Hepatocyte (in vitro differentiated cells): Measurements from ENCODE around the gene SERPINA6. TPM values are rescaled to one million over a fixed set of nuclear protein-coding genes. Genes with fewer than 3 reads are reported as not detected.
"Not testable (repeated sequence)": the region's sequence is repeated elsewhere in the genome, so short reads cannot be mapped to it uniquely, and the experiment has no call there.

Source experiments
- DNase-seq: peaks from one replicate; pipeline ENCODE4 v3.0.0-alpha.2; 2016; ENCODE audit warnings: low spot score
- H2AFZ ChIP-seq: fragments of 200-600 bp; sonication (generic); 2 replicates; pipeline ENCODE4 v1.6.0; 2016; ENCODE audit warnings: antibody characterized with exemption, mild to moderate bottlenecking
- H3K27ac ChIP-seq: fragments of 200-600 bp; sonication (generic); 2 replicates; pipeline ENCODE4 v1.5.1; 2016; ENCODE audit warnings: mild to moderate bottlenecking
- H3K27me3 ChIP-seq: fragments of 200-600 bp; sonication (generic); 2 replicates; pipeline ENCODE4 v1.6.1; 2016
- H3K36me3 ChIP-seq: fragments of 200-600 bp; sonication (generic); replicated peaks from 2 replicates; pipeline ENCODE4 v1.5.1; 2016; ENCODE audit warnings: low read depth; ENCODE audit not compliant: insufficient read depth
- H3K4me1 ChIP-seq: fragments of 200-600 bp; sonication (generic); 2 replicates; pipeline ENCODE4 v1.5.1; 2016; ENCODE audit warnings: mild to moderate bottlenecking, moderate library complexity; ENCODE audit not compliant: insufficient read depth
- H3K4me2 ChIP-seq: fragments of 200-600 bp; sonication (generic); 2 replicates; pipeline ENCODE4 v1.6.0; 2016
- H3K4me3 ChIP-seq: fragments of 200-600 bp; sonication (generic); 2 replicates; pipeline ENCODE4 v1.5.1; 2016; ENCODE audit warnings: mild to moderate bottlenecking
- H3K79me2 ChIP-seq: fragments of 200-600 bp; sonication (generic); 2 replicates; pipeline ENCODE4 v1.6.0; 2017; ENCODE audit warnings: mild to moderate bottlenecking
- H3K9me2 ChIP-seq: fragments of 200-600 bp; sonication (generic); replicated peaks from 2 replicates; pipeline ENCODE4 v1.6.0; 2017; ENCODE audit warnings: mild to moderate bottlenecking; ENCODE audit not compliant: insufficient read depth
- H3K9me3 ChIP-seq: fragments of 200-600 bp; sonication (generic); 2 replicates; pipeline ENCODE4 v1.5.1; 2016; ENCODE audit warnings: low read depth, mild to moderate bottlenecking
- H4K20me1 ChIP-seq: fragments of 200-600 bp; sonication (generic); 2 replicates; pipeline ENCODE4 v1.6.0; 2016; ENCODE audit warnings: mild to moderate bottlenecking; ENCODE audit not compliant: insufficient read depth, poor library complexity, severe bottlenecking
- EZH2 ChIP-seq: fragments of 200-600 bp; sonication (generic); IDR thresholded peaks from 2 replicates; pipeline ENCODE4 v1.6.1; 2016; ENCODE audit warnings: antibody characterized with exemption, mild to moderate bottlenecking, borderline replicate concordance
- EZH2phosphoT487 ChIP-seq: fragments of 200-600 bp; sonication (generic); IDR thresholded peaks from one replicate; pipeline ENCODE4 v1.6.1; 2018; ENCODE audit warnings: antibody characterized with exemption, mild to moderate bottlenecking, low read depth, moderate library complexity; ENCODE audit not compliant: unreplicated experiment, severe bottlenecking
- WGBS: methylation state at CpG from one replicate; pipeline ENCODE4 v1.1.6; 2016; ENCODE audit warnings: low lambda C conversion rate; ENCODE audit errors: missing lambda C conversion rate; 5-methylcytosine and 5-hydroxymethylcytosine counted together
- polyA plus RNA-seq: library from polyadenylated mRNA; unstranded; fragments of >200 nt; fragmentation: Nextera tagmentation; extraction: Ambion mirVana; gene quantifications from 2 replicates; pipeline ENCODE4 v1.2.1, GENCODE V29; 2016
- total RNA-seq: library from RNA; depleted of rRNA; stranded (reverse); fragments of >200 nt; gene quantifications from 2 replicates; pipeline ENCODE4 v1.2.3, GENCODE V29; 2014
- TF ChIP-seq, protein P1 (sequence below): fragments of 200-600 bp; sonication (generic); IDR thresholded peaks from 2 replicates; pipeline ENCODE4 v1.5.1; 2016; ENCODE audit warnings: antibody characterized with exemption, mild to moderate bottlenecking; ENCODE audit not compliant: poor library complexity

The SERPINA6 gene
- total and polyA plus RNA-seq, 2 experiments from 2014 or later = 132 to 135 TPM

GRCh38 chr14:94349276-94349675 lies 26.1 kb upstream of the SERPINA6 start:
- H2AFZ ChIP-seq = no peak overlapping the region
- H4K20me1 ChIP-seq = no peaks in the 10 kb centered on the region
- no peaks in the 10 kb centered on the region for H3K9me2 ChIP-seq
- no peaks in the 10 kb centered on the region for H3K36me3 ChIP-seq
- no peaks in the 10 kb centered on the region for H3K27me3 ChIP-seq
- TF ChIP-seq EZH2 (no peak), EZH2phosphoT487 (no peak)
- TF ChIP-seq, protein P1, sequence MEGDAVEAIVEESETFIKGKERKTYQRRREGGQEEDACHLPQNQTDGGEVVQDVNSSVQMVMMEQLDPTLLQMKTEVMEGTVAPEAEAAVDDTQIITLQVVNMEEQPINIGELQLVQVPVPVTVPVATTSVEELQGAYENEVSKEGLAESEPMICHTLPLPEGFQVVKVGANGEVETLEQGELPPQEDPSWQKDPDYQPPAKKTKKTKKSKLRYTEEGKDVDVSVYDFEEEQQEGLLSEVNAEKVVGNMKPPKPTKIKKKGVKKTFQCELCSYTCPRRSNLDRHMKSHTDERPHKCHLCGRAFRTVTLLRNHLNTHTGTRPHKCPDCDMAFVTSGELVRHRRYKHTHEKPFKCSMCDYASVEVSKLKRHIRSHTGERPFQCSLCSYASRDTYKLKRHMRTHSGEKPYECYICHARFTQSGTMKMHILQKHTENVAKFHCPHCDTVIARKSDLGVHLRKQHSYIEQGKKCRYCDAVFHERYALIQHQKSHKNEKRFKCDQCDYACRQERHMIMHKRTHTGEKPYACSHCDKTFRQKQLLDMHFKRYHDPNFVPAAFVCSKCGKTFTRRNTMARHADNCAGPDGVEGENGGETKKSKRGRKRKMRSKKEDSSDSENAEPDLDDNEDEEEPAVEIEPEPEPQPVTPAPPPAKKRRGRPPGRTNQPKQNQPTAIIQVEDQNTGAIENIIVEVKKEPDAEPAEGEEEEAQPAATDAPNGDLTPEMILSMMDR = no peak
- no peak overlapping the region for H3K4me2 ChIP-seq
- H3K79me2 ChIP-seq = no peaks in the 10 kb centered on the region
- WGBS = 82% methylated on average over 7 of the region's 7 CpGs
- DNase-seq = no peak
- H3K9me3 ChIP-seq = no peaks in the 10 kb centered on the region
- no peaks in the 10 kb centered on the region for H3K4me1 ChIP-seq
- H3K27ac ChIP-seq = no peak overlapping the region
- no peak overlapping the region for H3K4me3 ChIP-seq

DNA sequence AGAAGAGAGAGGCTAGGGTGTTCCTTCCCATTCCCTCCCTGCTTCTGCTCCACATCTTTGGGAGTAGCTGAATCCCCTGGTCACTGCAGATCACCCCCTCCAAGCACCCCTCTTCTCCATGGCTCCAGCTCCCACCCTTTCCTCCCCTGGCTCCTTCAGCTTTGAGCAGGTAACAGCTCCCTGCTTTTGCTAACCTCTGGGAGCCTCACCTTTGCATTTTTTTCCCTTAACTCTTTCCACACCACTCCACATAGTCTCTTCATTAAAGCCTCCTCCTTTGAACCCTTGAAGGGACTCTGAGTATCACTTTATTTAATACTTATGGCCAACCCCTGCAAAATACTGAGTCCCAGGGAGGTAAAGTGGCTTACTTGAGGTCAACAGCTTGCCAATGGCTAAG lies 25.7 kb upstream of the SERPINA6 start:
- TF ChIP-seq EZH2phosphoT487 = no peak
- TF ChIP-seq EZH2 = no peak
- Histone ChIP-seq H3K9me2 (no peaks in the 10 kb centered on the region), H3K9me3 (no peaks in the 10 kb centered on the region)

DNA sequence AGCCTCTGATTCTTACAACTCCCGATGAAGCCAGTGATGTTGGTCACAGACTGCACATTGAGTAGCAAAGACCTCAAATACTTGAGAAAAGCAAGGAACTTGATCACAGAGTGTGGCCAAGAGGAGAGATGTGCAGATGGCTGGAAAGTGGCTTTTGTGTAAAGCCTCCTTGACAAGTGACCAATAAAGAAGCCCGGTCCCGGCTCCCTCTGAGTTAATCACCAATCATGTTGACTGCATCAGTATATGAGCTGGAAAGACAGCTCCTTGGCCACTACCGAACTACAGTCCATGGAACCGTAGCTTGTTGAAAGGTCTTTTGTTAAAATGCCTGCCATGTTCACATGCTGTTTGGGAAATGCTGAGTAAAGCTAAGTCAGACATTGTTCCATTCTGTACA lies 23.7 kb upstream of the SERPINA6 start:
- no peaks in the 10 kb centered on the region for H3K9me2 ChIP-seq
- H3K27ac ChIP-seq = no peak overlapping the region
- H4K20me1 ChIP-seq = no peaks in the 10 kb centered on the region
- no peak overlapping the region for H2AFZ ChIP-seq
- no peaks in the 10 kb centered on the region for H3K9me3 ChIP-seq
- 92% methylated on average over 5 of the region's 5 CpGs for WGBS
- H3K4me2 ChIP-seq = no peak overlapping the region
- no peak for DNase-seq
- no peak overlapping the region for H3K4me3 ChIP-seq
- no peaks in the 10 kb centered on the region for H3K27me3 ChIP-seq
- H3K79me2 ChIP-seq = no peaks in the 10 kb centered on the region
- no peaks in the 10 kb centered on the region for H3K36me3 ChIP-seq
- H3K4me1 ChIP-seq = peaks cover 3% of the 10 kb centered on the region
- TF ChIP-seq EZH2 = no peak
- TF ChIP-seq EZH2phosphoT487 = no peak

More for the DNA sequence above, 25.7 kb upstream of the SERPINA6 start:
- no peak for DNase-seq
- Histone ChIP-seq H3K4me3 (no peak overlapping the region), H3K4me2 (no peak overlapping the region), H3K27me3 (no peaks in the 10 kb centered on the region), H3K36me3 (no peaks in the 10 kb centered on the region), H3K27ac (no peak overlapping the region), H4K20me1 (no peaks in the 10 kb centered on the region), H3K4me1 (no peaks in the 10 kb centered on the region), H3K79me2 (no peaks in the 10 kb centered on the region), H2AFZ (no peak overlapping the region)

DNA sequence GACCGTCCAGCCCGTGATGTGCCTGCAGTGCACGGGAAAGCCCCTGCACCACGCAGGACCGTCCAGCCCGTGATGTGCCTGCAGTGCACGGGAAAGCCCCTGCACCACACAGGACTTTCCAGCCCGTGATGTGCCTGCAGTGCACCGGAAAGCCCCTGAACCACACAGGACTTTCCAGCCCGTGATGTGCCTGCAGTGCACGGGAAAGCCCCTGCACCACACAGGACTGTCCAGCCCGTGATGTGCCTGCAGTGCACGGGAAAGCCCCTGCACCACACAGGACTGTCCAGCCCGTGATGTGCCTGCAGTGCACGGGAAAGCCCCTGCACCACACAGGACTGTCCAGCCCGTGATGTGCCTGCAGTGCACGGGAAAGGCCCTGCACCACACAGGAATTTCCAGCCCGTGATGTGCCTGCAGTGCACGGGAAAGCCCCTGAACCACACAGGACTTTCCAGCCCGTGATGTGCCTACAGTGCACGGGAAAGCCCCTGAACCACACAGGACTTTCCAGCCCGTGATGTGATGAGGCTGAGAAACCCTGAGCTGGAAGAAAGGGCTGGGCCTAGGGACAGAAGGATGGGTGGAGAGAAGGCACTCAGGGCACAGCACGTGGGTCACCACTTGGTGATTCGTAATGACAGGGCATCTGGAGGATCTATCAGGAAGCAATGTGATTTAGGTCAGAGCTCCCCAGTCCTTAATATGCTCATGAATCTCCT lies 23.1 kb upstream of the SERPINA6 start:
- H4K20me1 ChIP-seq, H3K9me3 ChIP-seq, H3K4me2 ChIP-seq, H3K79me2 ChIP-seq, DNase-seq, H3K27me3 ChIP-seq, H3K9me2 ChIP-seq, H3K4me1 ChIP-seq, H3K4me3 ChIP-seq, H3K27ac ChIP-seq, H2AFZ ChIP-seq, H3K36me3 ChIP-seq: not testable (repeated sequence)
- WGBS = 91% methylated on average over 14 of the region's 24 CpGs

GRCh38 chr14:94345344-94346064 lies 22.4 kb upstream of the SERPINA6 start:
- H4K20me1 ChIP-seq = no peaks in the 10 kb centered on the region
- no peak overlapping the region for H2AFZ ChIP-seq
- 92% methylated on average over 12 of the region's 12 CpGs for WGBS
- no peak overlapping the region for H3K4me3 ChIP-seq
- TF ChIP-seq EZH2 = no peak
- TF ChIP-seq EZH2phosphoT487 = no peak
- TF ChIP-seq, protein P1 = no peak
- no peaks in the 10 kb centered on the region for H3K27me3 ChIP-seq
- H3K27ac ChIP-seq = peak overlapping the region; percentile 14
- peaks cover 10% of the 10 kb centered on the region for H3K4me1 ChIP-seq
- no peaks in the 10 kb centered on the region for H3K9me2 ChIP-seq
- no peak overlapping the region for H3K4me2 ChIP-seq
- no peaks in the 10 kb centered on the region for H3K36me3 ChIP-seq
- H3K9me3 ChIP-seq = no peaks in the 10 kb centered on the region
- no peaks in the 10 kb centered on the region for H3K79me2 ChIP-seq
- DNase-seq = peak; percentile 78
